Upper lobe of left lung (tissue), 4 donors: Measurements from ENCODE around the gene ZDHHC20.

ENCODE experiments used
- CTCF ChIP-seq, 6 experiments: fragments of 450-650 bp in 4 of 6; fragments of 200-600 bp in 2 of 6; sonication (generic) in 2 of 6; IDR thresholded peaks; one replicate each; pipeline ENCODE4 v1.5.1; 2016 to 2019; ENCODE audit warnings: antibody characterized with exemption in 6 of 6
- POLR2A ChIP-seq, 4 donors: fragments of 450-650 bp; IDR thresholded peaks; one replicate each; pipeline ENCODE4 v1.5.1; 2016 to 2017; ENCODE audit warnings: antibody characterized with exemption in 4 of 4, mild to moderate bottlenecking in 2 of 4
- POLR2AphosphoS5 ChIP-seq, 2 donors: sonication (generic); formaldehyde crosslinking; IDR thresholded peaks; one replicate each; pipeline ENCODE4 v1.5.1; 2017; ENCODE audit warnings: antibody characterized with exemption in 2 of 2

- TF ChIP-seq CTCF (IDR thresholded peaks at IDR 0.05), result no peak
- TF ChIP-seq POLR2AphosphoS5 (IDR thresholded peaks at IDR 0.05), result no peak
- TF ChIP-seq POLR2A (IDR thresholded peaks at IDR 0.05), result no peak
These were observed 59.4 kb downstream of the ZDHHC20 start for GRCh38 chr13:21399741-21400140.
